Fibroblast of lung (primary cell): ENCODE data around the gene RNASE13.

Experiments used
- CTCF ChIP-seq, 2 donors: IDR thresholded peaks in 1 of 2; conservative IDR thresholded peaks in 1 of 2; 1 replicate in 1 of 2; 2 replicates in 1 of 2; pipeline ENCODE4 v1.5.1; 2011 to 2012; ENCODE audit warnings: low read length in 2 of 2, control low read depth in 1 of 2, inconsistent platforms in 1 of 2, low read depth in 1 of 2, mild to moderate bottlenecking in 1 of 2
- EZH2 ChIP-seq: IDR thresholded peaks from 2 replicates; pipeline ENCODE4 v1.5.1; 2012; ENCODE audit warnings: low read length, control low read depth, mild to moderate bottlenecking; ENCODE audit errors: missing control alignments

- TF ChIP-seq CTCF (conservative IDR thresholded peaks at IDR 0.05 in 1 of 2, IDR thresholded peaks at IDR 0.05 in 1 of 2; ENCODE audit: low read depth in 1 of 2, low read length in 2 of 2) (no peak), EZH2 (no peak)
Measured at GRCh38 chr14:21081521-21082142, 47.0 kb upstream of the RNASE13 start.
